B cell (primary cell): Measurements from ENCODE around the gene CALD1.

Experiments used
- EZH2 ChIP-seq: IDR thresholded peaks from 2 replicates; pipeline ENCODE4 v1.6.1; 2012; ENCODE audit warnings: borderline replicate concordance, low read depth, mild to moderate bottlenecking, moderate library complexity, low read length; ENCODE audit not compliant: insufficient read depth, poor library complexity, severe bottlenecking
- TF ChIP-seq, protein P1 (sequence below): fragments of 200-600 bp; IDR thresholded peaks from one replicate; pipeline ENCODE4 v1.8.0; 2022; ENCODE audit warnings: antibody characterized with exemption, mild to moderate bottlenecking

DNA sequence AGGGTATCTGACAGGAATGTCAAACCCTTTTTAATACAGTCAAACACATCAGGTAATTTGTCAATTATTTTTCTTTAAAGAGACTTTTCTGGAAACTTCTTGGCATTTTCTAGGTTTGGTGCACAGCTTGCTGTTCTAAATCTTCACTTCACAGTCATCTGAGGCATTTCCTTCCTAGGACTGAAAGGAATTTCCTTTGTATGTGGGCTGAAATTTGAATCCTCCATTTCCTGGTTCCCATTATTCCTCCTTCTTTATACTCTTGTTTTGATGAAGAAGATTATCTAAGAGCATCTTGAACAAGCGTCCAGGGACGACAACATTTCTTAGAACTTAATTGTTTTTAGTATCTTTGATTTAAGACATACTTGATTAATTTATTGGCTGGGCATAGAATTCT, 24.9 kb downstream of the CALD1 start:
- TF ChIP-seq, protein P1, sequence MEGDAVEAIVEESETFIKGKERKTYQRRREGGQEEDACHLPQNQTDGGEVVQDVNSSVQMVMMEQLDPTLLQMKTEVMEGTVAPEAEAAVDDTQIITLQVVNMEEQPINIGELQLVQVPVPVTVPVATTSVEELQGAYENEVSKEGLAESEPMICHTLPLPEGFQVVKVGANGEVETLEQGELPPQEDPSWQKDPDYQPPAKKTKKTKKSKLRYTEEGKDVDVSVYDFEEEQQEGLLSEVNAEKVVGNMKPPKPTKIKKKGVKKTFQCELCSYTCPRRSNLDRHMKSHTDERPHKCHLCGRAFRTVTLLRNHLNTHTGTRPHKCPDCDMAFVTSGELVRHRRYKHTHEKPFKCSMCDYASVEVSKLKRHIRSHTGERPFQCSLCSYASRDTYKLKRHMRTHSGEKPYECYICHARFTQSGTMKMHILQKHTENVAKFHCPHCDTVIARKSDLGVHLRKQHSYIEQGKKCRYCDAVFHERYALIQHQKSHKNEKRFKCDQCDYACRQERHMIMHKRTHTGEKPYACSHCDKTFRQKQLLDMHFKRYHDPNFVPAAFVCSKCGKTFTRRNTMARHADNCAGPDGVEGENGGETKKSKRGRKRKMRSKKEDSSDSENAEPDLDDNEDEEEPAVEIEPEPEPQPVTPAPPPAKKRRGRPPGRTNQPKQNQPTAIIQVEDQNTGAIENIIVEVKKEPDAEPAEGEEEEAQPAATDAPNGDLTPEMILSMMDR, result no peak
- no peak for TF ChIP-seq EZH2
